Duodenal mucosa (tissue), 2 donors: ENCODE results near the gene RAP1GAP.

Experiments used
- H3K27ac ChIP-seq: one replicate; pipeline ENCODE4 v1.7.0; 2013; ENCODE audit warnings: low read depth, low read length
- H3K27me3 ChIP-seq, 2 donors: one replicate each; pipeline ENCODE4 v1.7.0; 2013; ENCODE audit warnings: low read length in 2 of 2, control low read depth in 1 of 2; ENCODE audit not compliant: insufficient read depth in 2 of 2, control insufficient read depth in 1 of 2
- H3K36me3 ChIP-seq, 2 donors: one replicate each; pipeline ENCODE4 v1.7.0; 2013; ENCODE audit warnings: low read length in 2 of 2, control low read depth in 1 of 2; ENCODE audit not compliant: insufficient read depth in 2 of 2, control insufficient read depth in 1 of 2
- H3K4me1 ChIP-seq, 2 donors: one replicate each; pipeline ENCODE4 v1.7.0; 2013; ENCODE audit warnings: low read length in 2 of 2, control low read depth in 1 of 2; ENCODE audit not compliant: insufficient read depth in 2 of 2, control insufficient read depth in 1 of 2
- H3K4me3 ChIP-seq, 2 donors: one replicate each; pipeline ENCODE4 v1.7.0; 2013; ENCODE audit warnings: low read length in 2 of 2, low read depth in 1 of 2
- H3K9ac ChIP-seq, 2 donors: one replicate each; pipeline ENCODE4 v1.7.0; 2013; ENCODE audit warnings: low read length in 2 of 2, low read depth in 1 of 2
- H3K9me3 ChIP-seq, 2 donors: one replicate each; pipeline ENCODE4 v1.7.0; 2013; ENCODE audit warnings: low read length in 2 of 2, control low read depth in 1 of 2; ENCODE audit not compliant: control insufficient read depth in 1 of 2

RAP1GAP gene

DNA sequence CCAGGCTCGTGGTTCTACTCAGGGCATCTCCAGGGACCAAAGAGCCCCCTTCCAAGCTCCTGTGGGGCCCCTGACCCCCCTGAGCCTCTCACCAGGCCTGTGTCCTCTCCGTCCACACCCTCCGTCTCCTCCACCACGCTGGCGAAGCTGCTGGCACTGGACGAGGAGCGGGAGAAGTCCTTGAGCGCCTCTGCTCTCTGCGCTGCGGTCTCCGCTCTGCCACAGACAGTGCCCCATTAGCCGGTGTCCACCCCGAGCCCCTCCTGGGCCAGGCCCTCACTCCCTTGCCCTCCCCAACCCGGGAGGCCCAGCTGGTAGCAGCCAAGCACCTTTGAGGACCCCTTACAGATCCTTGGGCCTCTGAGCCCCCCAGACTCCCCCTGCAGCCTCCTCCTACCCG lies 69.8 kb downstream of the RAP1GAP start:
- Histone ChIP-seq H3K27me3 (no peaks in the 10 kb centered on the region), H3K9me3 (no peaks in the 10 kb centered on the region), H3K27ac (no peak overlapping the region), H3K36me3 (no peaks in the 10 kb centered on the region), H3K9ac (no peak overlapping the region), H3K4me3 (no peak overlapping the region), H3K4me1 (no peaks in the 10 kb centered on the region)

DNA sequence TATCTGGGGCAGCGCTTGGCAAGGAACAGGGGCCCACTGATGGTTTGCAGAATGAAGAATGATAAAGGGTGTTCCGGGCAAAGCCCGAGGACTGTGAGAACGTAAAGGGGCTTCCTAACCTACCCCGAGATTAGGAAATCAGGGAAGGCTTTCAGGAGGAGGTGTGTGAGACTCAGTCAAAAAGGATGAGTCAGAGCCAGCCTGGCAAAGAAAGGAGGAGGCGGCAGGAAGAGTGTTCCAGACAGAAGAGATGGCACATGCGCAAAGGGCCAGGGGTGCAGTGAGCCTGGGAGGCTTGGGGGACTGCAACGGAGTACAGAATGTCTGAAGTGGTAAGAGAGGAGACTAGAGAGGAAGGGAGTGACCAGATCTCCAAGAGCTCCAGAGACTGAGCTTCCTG lies 70.3 kb downstream of the RAP1GAP start:
- Histone ChIP-seq H3K27me3 (no peaks in the 10 kb centered on the region), H3K4me1 (no peaks in the 10 kb centered on the region), H3K36me3 (no peaks in the 10 kb centered on the region), H3K4me3 (no peak overlapping the region), H3K9ac (no peak overlapping the region), H3K27ac (no peak overlapping the region), H3K9me3 (no peaks in the 10 kb centered on the region)

DNA sequence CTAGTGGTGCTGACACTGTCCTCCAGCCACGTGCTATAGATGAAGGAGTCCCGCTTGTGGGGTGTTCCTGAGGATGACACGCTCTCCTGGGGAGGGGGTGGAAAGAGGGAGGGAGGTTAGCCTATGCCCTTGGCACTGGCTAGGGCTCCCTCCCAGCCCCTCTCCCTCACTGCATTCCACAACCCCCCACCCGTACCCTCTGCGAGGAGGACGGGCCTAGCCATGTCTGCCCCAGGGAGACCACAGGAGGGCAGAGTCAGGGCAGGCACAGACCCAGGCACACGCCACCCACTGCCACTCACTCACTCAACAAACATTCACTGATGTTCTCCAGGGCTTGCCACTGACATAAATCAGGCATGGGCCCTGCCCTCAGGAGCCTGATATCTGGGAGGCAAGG lies 70.7 kb downstream of the RAP1GAP start:
- Histone ChIP-seq H3K9me3 (no peaks in the 10 kb centered on the region), H3K9ac (no peak overlapping the region), H3K27me3 (no peaks in the 10 kb centered on the region), H3K36me3 (no peaks in the 10 kb centered on the region), H3K27ac (no peak overlapping the region), H3K4me3 (no peak overlapping the region), H3K4me1 (no peaks in the 10 kb centered on the region)

DNA sequence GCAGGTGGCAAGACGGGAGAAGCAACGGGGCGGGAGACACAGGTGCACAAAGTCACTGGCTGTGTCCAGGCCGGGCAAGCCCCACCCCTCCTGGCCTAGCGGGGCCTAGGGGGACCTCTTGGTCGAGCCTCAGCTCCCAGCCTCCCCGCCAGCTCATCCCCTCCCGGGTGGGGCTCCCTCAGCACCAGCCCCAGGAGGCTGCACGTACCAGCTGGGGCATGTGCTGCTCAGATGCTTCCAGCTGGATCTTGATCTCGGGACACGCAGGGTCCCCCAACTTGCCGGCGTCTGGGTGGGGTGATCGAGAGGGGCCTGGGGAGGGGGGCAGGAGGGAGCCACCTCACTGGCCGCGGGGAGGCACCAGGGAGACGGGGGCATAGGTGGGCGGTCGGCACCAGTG lies 71.4 kb downstream of the RAP1GAP start:
- Histone ChIP-seq H3K36me3 (no peaks in the 10 kb centered on the region), H3K4me1 (no peaks in the 10 kb centered on the region), H3K27ac (no peak overlapping the region), H3K4me3 (no peak overlapping the region), H3K9ac (no peak overlapping the region), H3K9me3 (no peaks in the 10 kb centered on the region), H3K27me3 (no peaks in the 10 kb centered on the region)

DNA sequence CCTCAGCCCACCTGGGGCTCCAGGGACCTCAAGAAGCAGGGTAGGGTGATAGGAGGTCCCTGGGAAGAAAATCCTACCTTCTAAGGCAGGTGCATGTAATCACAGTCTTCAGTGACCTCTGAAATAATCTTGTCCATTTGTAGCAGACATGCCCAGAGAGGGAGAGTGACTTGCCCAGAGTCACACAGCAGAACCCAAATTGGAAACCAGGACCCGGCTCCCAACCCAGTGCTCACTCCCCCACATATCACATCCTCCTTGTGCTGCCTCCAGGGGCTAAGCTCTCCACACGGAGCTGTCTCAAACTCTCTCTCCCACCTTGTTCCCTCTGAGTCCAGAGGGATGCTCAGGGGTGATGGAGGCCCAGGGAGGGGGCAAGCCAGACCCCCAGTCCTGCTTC lies 72.5 kb downstream of the RAP1GAP start:
- no peaks in the 10 kb centered on the region for H3K9me3 ChIP-seq

DNA sequence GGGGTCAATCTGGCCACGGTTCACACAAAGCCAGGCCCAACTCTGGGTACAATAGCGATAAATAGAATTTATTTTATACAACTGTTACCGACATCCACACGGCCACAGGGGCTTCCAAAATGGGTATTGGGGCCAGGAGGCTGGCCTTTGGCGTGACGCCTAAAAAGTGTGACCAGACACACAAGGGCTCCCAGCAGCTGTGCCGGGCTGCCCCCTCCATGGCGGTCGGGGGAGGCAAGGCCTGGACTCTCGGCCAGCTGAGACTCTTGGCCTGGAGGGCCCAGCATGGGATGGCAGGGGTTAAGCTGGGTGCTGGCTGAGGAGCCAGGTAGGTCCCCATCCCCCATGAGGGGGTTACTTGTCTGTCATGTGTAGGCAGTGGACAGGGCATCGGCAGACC lies 73.0 kb downstream of the RAP1GAP start:
- Histone ChIP-seq H3K9me3 (no peaks in the 10 kb centered on the region), H3K4me1 (no peaks in the 10 kb centered on the region), H3K9ac (no peak overlapping the region), H3K27me3 (peaks cover 0 to 3% of the 10 kb centered on the region in 2 donors), H3K4me3 (no peak overlapping the region), H3K36me3 (no peaks in the 10 kb centered on the region), H3K27ac (no peak overlapping the region)

More for the DNA sequence above, 72.5 kb downstream of the RAP1GAP start:
- Histone ChIP-seq H3K27ac (no peak overlapping the region), H3K9ac (no peak overlapping the region), H3K4me3 (no peak overlapping the region), H3K27me3 (peaks cover 0 to 3% of the 10 kb centered on the region in 2 donors), H3K36me3 (no peaks in the 10 kb centered on the region), H3K4me1 (no peaks in the 10 kb centered on the region)

DNA sequence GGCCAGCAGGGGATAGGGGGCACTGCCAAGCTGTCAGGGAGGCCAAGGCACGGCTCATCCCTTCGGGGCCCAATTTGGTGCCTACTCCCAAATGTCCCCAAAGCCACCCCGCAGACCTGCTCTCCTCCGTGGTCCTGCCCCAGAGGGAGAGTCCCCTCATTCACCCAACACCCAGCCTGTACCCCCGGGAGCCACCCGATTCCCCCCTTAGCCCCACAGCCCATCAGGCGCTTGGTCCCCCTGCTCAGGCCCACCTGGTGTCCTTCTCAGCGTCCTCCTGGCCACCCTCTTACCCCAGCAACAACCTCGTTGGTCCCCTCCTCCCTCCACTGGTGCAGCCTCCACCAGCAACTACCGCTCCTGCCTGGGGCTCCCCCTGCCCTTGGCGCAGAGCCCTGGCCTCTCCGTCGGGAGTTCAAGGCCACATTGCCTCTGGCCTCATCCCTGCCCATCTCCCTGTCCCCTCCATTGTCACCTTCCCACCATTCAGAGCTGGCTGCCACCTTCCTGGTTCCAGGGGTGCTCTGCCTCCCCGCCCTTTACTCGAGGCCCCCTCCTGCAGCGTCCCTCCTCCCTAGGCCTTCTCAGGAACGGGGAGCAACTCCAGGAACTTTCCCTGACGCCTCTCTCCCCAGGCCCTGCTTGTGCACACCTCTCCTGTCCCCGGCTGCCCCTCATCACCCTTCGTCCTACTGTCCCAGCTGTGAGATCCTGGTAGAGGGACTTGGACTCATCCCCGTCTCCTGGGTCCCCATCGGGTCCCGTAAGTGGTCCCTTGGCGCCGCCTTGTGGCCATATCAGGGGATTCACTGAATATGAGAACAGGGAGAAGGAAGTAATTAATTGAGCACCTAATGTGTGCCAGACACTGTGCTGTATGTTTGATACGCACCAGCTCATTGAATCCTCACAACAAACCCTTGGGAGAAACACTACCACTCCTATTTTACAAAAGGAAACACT lies 73.9 kb downstream of the RAP1GAP start:
- H3K9ac ChIP-seq: no peak overlapping the region
- no peaks in the 10 kb centered on the region for H3K9me3 ChIP-seq
- no peaks in the 10 kb centered on the region for H3K36me3 ChIP-seq
- H3K4me1 ChIP-seq: no peaks in the 10 kb centered on the region
- peaks cover 0 to 3% of the 10 kb centered on the region in 2 donors for H3K27me3 ChIP-seq
- H3K27ac ChIP-seq: no peak overlapping the region
- no peak overlapping the region for H3K4me3 ChIP-seq

DNA sequence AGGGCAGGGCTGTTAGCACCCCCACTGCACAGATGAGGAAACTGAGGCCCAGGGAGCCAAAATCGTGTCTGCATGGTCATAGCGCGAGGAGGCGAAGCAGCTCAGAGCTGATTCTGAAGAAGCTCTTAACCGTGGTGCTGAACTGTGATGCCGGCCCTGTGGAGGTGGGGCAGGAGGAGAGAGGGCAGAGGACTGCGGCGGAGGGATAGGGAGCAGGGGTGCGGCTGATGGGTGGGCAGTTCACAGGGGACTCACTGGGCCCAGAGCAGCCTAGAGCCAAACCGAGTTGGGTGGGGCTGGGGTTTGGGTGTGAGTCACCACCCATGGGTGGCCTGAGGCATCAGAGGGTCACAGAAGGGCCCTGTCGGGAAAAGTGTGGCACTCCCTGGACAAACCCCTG lies 74.7 kb downstream of the RAP1GAP start:
- Histone ChIP-seq H3K4me3 (no peak overlapping the region), H3K27me3 (peaks cover 0 to 3% of the 10 kb centered on the region in 2 donors)

DNA sequence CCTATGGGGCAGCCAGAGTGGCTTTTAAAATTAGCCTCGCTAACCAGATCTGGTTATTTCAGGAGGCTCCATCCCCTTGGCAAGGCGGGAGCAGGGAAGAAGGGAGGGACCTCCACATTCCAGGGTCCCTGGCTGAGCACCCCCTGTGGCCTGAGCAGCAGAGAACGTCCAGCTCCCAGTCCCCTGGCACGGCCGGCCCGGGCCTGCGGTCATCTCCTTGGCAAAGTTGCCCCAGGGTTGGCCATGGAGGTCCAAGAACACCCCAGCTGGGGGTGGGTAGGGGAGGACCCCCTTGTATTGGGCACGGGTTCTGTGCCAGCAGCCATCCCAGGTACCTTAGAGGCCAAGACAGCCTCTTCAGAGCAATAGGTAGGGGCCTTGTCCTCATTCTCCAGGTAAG lies 75.9 kb downstream of the RAP1GAP start:
- Histone ChIP-seq H3K9ac (no peak overlapping the region), H3K27ac (no peak overlapping the region), H3K4me3 (no peak overlapping the region), H3K36me3 (no peaks in the 10 kb centered on the region), H3K4me1 (no peaks in the 10 kb centered on the region), H3K9me3 (no peaks in the 10 kb centered on the region), H3K27me3 (peaks cover 0 to 3% of the 10 kb centered on the region in 2 donors)

More for the DNA sequence above, 74.7 kb downstream of the RAP1GAP start:
- Histone ChIP-seq H3K9me3 (no peaks in the 10 kb centered on the region), H3K9ac (no peak overlapping the region), H3K36me3 (no peaks in the 10 kb centered on the region), H3K4me1 (no peaks in the 10 kb centered on the region), H3K27ac (no peak overlapping the region)

DNA sequence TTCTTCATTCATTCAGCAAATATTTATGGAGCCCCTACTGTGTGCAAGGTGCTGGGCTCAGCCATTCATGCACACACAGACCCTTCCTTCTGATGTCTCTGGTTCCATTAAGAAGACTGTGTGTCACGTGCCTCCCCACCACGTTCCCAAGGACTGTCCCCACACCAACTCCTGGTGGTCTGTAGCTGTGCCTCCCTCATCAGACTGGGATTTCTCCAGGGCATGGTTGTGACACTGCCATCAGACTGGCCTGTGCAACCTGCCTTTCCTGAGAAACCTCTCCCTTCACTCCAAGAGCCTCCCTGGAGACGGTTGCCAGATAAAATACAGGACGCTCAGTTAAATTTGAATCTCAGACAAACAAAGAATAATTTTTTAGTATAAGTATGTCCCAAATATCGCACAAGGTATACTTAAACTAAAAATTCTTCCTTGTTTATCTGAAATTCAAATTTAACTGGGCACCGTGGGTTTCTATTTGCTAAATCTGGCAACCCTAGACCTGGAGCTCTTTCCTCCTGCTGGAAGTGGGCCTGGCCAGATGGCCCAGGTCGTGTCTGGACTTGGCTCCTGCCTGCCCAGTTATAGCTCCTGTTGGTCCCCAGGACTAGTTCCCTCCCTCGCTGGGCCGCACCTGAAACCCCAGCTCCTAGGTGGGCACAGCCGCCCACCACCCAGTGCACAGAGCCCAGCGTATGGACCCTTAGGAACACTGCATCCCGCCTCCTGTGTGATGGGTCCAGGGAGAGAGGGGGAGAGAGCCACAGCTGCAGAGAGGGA lies 76.9 kb downstream of the RAP1GAP start:
- Histone ChIP-seq H3K27me3 (peaks cover 0 to 3% of the 10 kb centered on the region in 2 donors), H3K4me3 (no peak overlapping the region), H3K4me1 (no peaks in the 10 kb centered on the region), H3K27ac (no peak overlapping the region), H3K9me3 (no peaks in the 10 kb centered on the region), H3K9ac (no peak overlapping the region), H3K36me3 (no peaks in the 10 kb centered on the region)
